ENCODE measurements around the gene HSP90AB1. TPM values are rescaled to one million over a fixed set of nuclear protein-coding genes. Genes with fewer than 3 reads are reported as not detected.

Gene HSP90AB1
- polyA plus RNA-seq, 3 donors = 119 to 242 (median 145) TPM

DNA sequence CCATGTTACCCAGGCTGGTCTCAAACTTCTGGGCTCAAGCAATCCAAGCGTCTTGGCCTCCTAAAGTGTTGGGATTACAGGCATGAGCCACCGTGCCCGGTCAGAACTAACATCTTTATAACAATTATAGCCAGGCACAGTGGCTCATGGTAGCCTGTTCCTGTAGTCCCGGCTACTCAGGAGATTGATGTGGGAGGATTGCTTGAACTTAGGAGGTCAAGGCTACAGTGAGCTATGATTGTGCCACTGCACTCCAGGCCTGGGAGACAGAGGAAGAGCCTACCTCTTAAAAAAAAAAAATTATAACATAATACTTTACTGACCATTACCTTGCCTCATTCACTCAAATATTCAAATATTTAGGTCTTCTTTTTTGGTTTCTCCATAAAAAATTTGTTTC, 47.0 kb upstream of the HSP90AB1 start:
- Mint-ChIP-seq H3K27ac (no peak overlapping the region), H3K27me3 (ENCODE audit: low read depth in 3 of 3) (peaks cover 0 to 4% (median 2%) of the 10 kb centered on the region in 3 donors), H3K4me3 (no peak overlapping the region), H3K36me3 (no peaks in the 10 kb centered on the region), H3K4me1 (no peaks in the 10 kb centered on the region), H3K9me3 (no peaks in the 10 kb centered on the region)
- no peaks in the 10 kb centered on the region for H3K27me3 ChIP-seq (ENCODE audit: control insufficient read depth in 2 of 2, insufficient read depth in 2 of 2, low read length in 2 of 2)
- no peak overlapping the region for H3K9ac ChIP-seq (ENCODE audit: insufficient read depth, low read length, poor library complexity, severe bottlenecking)
- no peaks in the 10 kb centered on the region for H3K79me2 ChIP-seq (ENCODE audit: insufficient read depth, low read length)
- H2AFZ ChIP-seq (ENCODE audit: insufficient read depth, low read depth, low read length, poor library complexity, severe bottlenecking) = no peak overlapping the region
- H4K20me1 ChIP-seq (ENCODE audit: insufficient read depth, low read length) = no peaks in the 10 kb centered on the region
- no peak overlapping the region for H3K4me3 ChIP-seq (replicated peaks in 1 of 3; ENCODE audit: low read depth in 2 of 3, low read length in 3 of 3)
- no peak for DNase-seq
- WGBS (ENCODE audit: insufficient coverage) = no CpG with 5 or more reads among the region's 4 CpGs
- no peaks in the 10 kb centered on the region for H3K9me3 ChIP-seq (replicated peaks in 1 of 2; ENCODE audit: control insufficient read depth in 1 of 2, insufficient read depth in 1 of 2, low read length in 2 of 2)
- no peak overlapping the region for H3K27ac ChIP-seq (ENCODE audit: low read depth in 1 of 2, low read length in 2 of 2)
- no peak overlapping the region for H3K4me2 ChIP-seq (replicated peaks; ENCODE audit: extremely low read depth, low read length, poor library complexity, severe bottlenecking)
- TF ChIP-seq, protein P1, sequence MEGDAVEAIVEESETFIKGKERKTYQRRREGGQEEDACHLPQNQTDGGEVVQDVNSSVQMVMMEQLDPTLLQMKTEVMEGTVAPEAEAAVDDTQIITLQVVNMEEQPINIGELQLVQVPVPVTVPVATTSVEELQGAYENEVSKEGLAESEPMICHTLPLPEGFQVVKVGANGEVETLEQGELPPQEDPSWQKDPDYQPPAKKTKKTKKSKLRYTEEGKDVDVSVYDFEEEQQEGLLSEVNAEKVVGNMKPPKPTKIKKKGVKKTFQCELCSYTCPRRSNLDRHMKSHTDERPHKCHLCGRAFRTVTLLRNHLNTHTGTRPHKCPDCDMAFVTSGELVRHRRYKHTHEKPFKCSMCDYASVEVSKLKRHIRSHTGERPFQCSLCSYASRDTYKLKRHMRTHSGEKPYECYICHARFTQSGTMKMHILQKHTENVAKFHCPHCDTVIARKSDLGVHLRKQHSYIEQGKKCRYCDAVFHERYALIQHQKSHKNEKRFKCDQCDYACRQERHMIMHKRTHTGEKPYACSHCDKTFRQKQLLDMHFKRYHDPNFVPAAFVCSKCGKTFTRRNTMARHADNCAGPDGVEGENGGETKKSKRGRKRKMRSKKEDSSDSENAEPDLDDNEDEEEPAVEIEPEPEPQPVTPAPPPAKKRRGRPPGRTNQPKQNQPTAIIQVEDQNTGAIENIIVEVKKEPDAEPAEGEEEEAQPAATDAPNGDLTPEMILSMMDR (IDR thresholded peaks at IDR 0.05) = no peak
- H3K36me3 ChIP-seq (replicated peaks in 1 of 2; ENCODE audit: control insufficient read depth in 1 of 2, insufficient read depth in 2 of 2, low read length in 2 of 2) = no peaks in the 10 kb centered on the region
- no peaks in the 10 kb centered on the region for H3K4me1 ChIP-seq (ENCODE audit: control insufficient read depth in 1 of 2, insufficient read depth in 2 of 2, low read length in 2 of 2)
- intact Hi-C loops (cut with micrococcal nuclease) = no loop called here

DNA sequence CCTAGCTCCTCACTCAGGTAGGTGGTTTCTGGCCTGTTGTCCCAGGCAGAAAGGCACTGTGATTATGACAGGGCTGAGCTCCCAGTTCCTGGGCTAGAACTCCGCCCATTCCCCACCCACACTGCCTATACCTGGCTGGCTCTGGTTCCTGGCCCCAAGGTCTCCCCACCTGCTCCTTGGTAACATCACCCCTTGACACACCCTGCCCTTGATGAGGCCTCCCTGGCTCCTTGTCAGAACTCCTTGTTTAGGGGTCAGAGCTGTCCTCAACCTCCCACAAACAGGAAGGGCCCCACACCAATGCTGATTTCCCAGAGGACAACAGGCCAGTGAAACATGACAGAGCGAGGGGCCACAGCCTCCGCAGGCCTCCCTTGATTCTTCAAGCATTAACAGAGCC, 45.7 kb upstream of the HSP90AB1 start:
- no peak overlapping the region for H3K4me2 ChIP-seq (replicated peaks; ENCODE audit: extremely low read depth, low read length, poor library complexity, severe bottlenecking)
- H3K79me2 ChIP-seq (ENCODE audit: insufficient read depth, low read length) = no peaks in the 10 kb centered on the region
- no peak overlapping the region for H3K9ac ChIP-seq (ENCODE audit: insufficient read depth, low read length, poor library complexity, severe bottlenecking)
- DNase-seq = no peak
- no peak overlapping the region for H3K27ac Mint-ChIP-seq
- H3K36me3 Mint-ChIP-seq = no peaks in the 10 kb centered on the region
- intact Hi-C loops (cut with micrococcal nuclease) = no loop called here
- no peaks in the 10 kb centered on the region for H3K9me3 Mint-ChIP-seq
- 95% methylated on average over 3 of the region's 3 CpGs for WGBS (ENCODE audit: insufficient coverage)
- TF ChIP-seq, protein P1 (IDR thresholded peaks at IDR 0.05) = no peak
- H3K27ac ChIP-seq (ENCODE audit: low read depth in 1 of 2, low read length in 2 of 2) = no peak overlapping the region
- no peaks in the 10 kb centered on the region for H3K4me1 ChIP-seq (ENCODE audit: control insufficient read depth in 1 of 2, insufficient read depth in 2 of 2, low read length in 2 of 2)
- H2AFZ ChIP-seq (ENCODE audit: insufficient read depth, low read depth, low read length, poor library complexity, severe bottlenecking) = no peak overlapping the region
- no peaks in the 10 kb centered on the region for H4K20me1 ChIP-seq (ENCODE audit: insufficient read depth, low read length)
- no peaks in the 10 kb centered on the region for H3K4me1 Mint-ChIP-seq
- no peaks in the 10 kb centered on the region for H3K27me3 ChIP-seq (ENCODE audit: control insufficient read depth in 2 of 2, insufficient read depth in 2 of 2, low read length in 2 of 2)
- no peaks in the 10 kb centered on the region for H3K9me3 ChIP-seq (replicated peaks in 1 of 2; ENCODE audit: control insufficient read depth in 1 of 2, insufficient read depth in 1 of 2, low read length in 2 of 2)
- peaks cover 0 to 4% (median 3%) of the 10 kb centered on the region in 3 donors for H3K27me3 Mint-ChIP-seq (ENCODE audit: low read depth in 3 of 3)
- H3K4me3 ChIP-seq (replicated peaks in 1 of 3; ENCODE audit: low read depth in 2 of 3, low read length in 3 of 3) = no peak overlapping the region
- no peak overlapping the region for H3K4me3 Mint-ChIP-seq
- H3K36me3 ChIP-seq (replicated peaks in 1 of 2; ENCODE audit: control insufficient read depth in 1 of 2, insufficient read depth in 2 of 2, low read length in 2 of 2) = no peaks in the 10 kb centered on the region

Measured in CD14-positive monocyte (primary cell).